ENCODE data around the gene ACYP2. TPM values are rescaled to one million over a fixed set of nuclear protein-coding genes. Genes with fewer than 3 reads are reported as not detected.
"Not testable (repeated sequence)": the region's sequence is repeated elsewhere in the genome, so short reads cannot be mapped to it uniquely, and the experiment has no call there.

ACYP2 gene
- total RNA-seq (2014; rRNA removed; shearing (Covaris generic)): 4.6 and 7.0 TPM in 2 replicates

DNA sequence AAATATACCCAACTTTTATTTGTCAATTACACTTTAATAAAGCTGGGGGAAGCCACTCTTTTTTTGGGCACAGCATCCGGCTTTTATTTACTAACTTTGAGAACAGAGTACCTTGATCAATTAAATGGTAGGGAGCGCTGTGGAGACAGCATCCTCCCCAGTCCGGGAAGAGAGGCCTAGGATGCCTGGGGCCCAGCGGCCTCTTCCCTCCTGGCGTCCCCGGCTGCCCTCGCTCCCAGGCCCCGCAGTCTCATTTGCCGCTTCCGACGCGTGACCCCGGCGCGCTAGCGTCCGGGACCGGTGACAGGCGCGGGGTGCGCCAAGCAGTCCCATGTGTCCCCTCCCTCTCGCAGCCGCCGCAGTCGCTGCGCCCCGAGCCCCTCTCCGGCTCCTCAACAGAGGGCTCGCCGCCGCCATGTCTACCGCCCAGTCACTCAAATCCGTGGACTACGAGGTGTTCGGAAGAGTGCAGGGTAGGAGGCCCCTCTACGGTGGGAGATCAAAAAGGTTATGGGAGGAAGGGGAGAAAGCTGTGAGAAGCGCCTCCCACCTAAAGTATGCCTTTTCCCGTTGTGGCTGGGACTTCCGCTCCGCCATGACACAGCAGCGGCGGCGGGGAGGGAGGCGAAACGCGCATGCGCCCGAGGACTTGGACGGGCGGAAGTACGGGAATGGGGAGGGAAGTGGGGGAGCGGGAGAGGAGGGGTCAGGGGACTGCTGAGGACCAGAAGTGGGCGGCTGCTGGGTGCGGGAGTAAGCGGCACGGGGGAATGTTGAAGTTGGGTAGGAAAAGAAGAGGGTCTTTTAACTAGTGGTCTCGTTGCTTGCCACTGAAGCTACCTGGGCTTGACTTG lies at the start of gene ACYP2:
TSS of gene ACYP2 (plus strand) at position 332 of the 854 bp plus-strand sequence.
- peak within 1 kb of the TSS; percentile 85 for H3K4me3 ChIP-seq
- no peaks in the 10 kb centered on the region for H3K27me3 ChIP-seq
- H3K4me1 ChIP-seq: no peaks in the 10 kb centered on the region
- peak within 1 kb of the TSS; percentile 99 for H3K27ac ChIP-seq
- H3K36me3 ChIP-seq: no peaks in the 10 kb centered on the region
- peak; percentile 100 for DNase-seq
- 0 out of 2 replicates have a peak, but pooled peaks cover 7% of the 10 kb centered on the region for H3K9me3 ChIP-seq (replicated peaks)

DNA sequence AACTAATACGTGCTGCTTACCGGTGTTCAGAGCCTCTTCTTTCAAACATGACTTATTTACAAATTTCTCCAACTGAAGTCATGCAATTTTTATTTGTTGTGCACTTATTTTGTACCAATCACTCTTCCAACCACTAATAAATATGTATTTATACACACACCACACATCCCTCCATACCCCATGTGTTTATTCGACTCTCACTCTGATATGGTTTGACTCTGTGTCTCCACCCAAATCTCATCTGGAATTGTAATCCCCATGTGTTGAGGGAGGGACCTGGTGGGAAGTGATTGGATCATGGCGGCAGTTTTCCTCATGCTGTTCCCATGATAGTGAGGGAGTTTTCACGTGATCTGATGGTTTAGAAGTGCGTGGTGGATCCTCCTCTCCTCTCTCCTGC lies 49.5 kb upstream of the ACYP2 start:
- Histone ChIP-seq H3K36me3 (no peaks in the 10 kb centered on the region), H3K4me1 (no peaks in the 10 kb centered on the region), H3K4me3 (no peak overlapping the region), H3K27ac (no peak overlapping the region), H3K9me3 (replicated peaks) (no peaks in the 10 kb centered on the region), H3K27me3 (no peaks in the 10 kb centered on the region)
- DNase-seq: no peak

DNA sequence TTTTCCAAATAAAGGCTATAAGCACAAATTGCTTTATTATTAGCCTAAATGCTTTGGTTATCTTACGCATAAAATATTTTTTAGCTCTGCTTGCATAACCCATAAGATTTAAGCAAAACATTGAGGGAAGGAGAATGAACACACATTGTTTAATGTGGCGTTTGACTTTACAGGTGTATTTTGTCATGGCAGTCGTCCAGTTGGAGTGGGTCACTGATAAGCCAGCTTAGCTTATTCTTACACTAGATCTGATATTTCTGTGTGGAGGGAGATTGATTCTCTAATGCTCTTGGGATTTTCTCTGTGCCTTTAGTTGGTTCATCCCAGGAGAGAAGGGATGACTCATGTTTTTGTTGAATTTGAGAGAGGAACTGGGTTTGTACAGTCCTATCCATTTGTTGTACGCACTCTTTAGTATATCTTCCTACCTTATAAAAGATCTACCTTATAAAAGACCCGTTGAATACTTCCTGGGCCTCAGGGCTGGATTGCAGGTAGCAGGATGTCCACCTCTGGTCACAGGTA lies 47.5 kb upstream of the ACYP2 start:
- Histone ChIP-seq H3K9me3 (replicated peaks) (no peaks in the 10 kb centered on the region), H3K4me3 (no peak overlapping the region), H3K4me1 (no peaks in the 10 kb centered on the region), H3K36me3 (no peaks in the 10 kb centered on the region), H3K27ac (no peak overlapping the region), H3K27me3 (no peaks in the 10 kb centered on the region)
- DNase-seq: no peak

DNA sequence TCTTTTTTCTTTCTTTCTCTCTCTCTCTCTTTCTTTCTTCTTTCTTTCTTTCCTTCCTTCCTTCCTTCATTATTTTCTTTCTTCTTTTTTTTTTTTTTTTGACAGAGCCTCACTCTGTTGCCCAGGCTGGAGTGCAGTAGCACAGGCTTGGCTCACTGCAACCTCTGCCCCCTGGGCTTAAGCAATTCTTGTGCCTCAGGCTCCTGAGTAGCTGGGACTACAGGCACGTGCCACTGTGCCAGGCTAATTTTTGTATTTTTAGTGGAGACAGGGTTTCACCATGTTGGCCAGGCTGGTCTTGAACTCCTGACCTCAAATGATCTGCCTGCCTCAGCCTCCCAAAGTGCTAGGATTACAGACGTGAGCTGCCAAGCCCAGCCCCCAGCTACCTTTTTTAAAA lies 42.9 kb upstream of the ACYP2 start:
- DNase-seq; H3K4me1 ChIP-seq; H3K4me3 ChIP-seq; H3K27ac ChIP-seq; H3K27me3 ChIP-seq; H3K9me3 ChIP-seq (replicated peaks); H3K36me3 ChIP-seq: not testable (repeated sequence)

DNA sequence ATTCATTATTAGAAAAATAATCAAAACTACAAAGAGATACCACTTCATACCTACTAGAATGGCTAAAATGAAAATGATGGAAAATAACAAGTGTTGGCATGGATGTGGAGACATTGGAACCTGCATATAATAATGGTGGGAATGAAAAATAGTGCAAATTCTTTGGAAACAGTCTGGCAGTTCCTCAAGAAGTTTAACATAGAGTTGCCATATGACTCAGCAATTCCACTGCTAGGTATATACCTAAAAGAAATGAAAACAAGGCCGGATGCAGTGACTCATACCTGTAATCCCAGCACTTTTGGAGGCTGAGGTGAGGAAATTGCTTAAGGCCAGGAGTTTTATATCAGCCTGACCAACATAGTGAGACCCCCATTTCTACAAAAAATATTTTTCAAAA lies 41.6 kb upstream of the ACYP2 start:
- no peaks in the 10 kb centered on the region for H3K36me3 ChIP-seq
- H3K4me3 ChIP-seq: no peak overlapping the region
- no peak for DNase-seq
- no peaks in the 10 kb centered on the region for H3K9me3 ChIP-seq (replicated peaks)
- H3K4me1 ChIP-seq: no peaks in the 10 kb centered on the region
- no peaks in the 10 kb centered on the region for H3K27me3 ChIP-seq
- H3K27ac ChIP-seq: no peak overlapping the region

DNA sequence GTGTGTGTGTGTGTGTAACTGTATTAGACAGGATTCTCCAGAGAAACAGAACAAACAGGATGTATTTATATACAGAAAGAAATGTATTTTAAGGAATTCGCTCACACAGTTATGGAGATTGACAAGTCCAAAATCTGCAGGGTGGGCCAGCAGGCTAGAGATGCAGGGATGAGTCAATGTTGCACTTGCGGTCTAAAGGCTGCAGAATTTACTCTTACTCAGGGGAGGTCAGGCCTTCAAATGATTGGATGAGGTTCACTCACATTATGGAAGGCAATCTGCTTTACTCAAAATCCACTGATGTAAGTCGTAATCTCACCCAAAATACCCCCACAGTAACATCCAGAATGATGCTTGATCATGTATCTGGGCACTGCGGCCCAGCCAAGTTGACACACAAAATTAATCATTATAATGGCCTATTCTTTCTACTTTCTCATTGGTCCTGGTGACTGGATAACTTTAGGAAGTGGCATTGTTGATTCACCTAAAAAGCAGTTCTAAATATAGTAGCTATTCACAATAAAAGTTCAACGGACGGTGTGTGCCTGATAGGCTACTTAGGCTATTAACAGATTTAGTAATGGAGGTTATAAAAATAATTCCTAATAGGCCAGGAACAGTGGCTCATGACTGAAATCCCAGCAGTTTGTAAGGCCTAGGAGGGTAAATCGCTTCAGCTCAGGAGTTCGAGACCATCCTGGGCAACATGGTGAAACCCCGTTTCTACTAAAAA lies 40.6 kb upstream of the ACYP2 start:
- H3K36me3 ChIP-seq: no peaks in the 10 kb centered on the region
- no peak overlapping the region for H3K4me3 ChIP-seq
- H3K9me3 ChIP-seq (replicated peaks): no peaks in the 10 kb centered on the region
- no peaks in the 10 kb centered on the region for H3K4me1 ChIP-seq
- H3K27ac ChIP-seq: no peak overlapping the region
- no peaks in the 10 kb centered on the region for H3K27me3 ChIP-seq
- no peak for DNase-seq

DNA sequence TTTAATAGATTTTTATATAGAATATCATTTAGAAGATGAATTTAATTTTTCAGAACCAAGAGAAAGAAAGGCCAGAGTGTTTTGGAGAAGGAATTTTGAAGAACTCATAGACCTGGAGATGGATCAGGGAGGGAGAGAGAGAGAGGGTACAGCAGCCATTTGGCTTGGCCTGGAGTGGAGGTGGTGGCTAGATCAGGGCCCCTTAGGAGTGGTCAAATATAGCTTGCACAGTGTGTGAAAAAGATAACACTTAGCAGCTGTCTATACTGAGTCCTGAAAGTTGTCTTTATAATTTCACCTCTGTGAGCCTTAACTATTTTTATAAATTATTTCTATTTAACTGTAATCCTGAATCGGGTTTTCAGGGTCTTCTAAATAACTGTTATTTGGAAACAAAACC lies 38.8 kb upstream of the ACYP2 start:
- Histone ChIP-seq H3K36me3 (no peaks in the 10 kb centered on the region), H3K27me3 (no peaks in the 10 kb centered on the region), H3K4me3 (no peak overlapping the region), H3K4me1 (no peaks in the 10 kb centered on the region), H3K9me3 (replicated peaks) (0 out of 2 replicates have a peak, but pooled peaks cover 3% of the 10 kb centered on the region), H3K27ac (no peak overlapping the region)
- DNase-seq: no peak

DNA sequence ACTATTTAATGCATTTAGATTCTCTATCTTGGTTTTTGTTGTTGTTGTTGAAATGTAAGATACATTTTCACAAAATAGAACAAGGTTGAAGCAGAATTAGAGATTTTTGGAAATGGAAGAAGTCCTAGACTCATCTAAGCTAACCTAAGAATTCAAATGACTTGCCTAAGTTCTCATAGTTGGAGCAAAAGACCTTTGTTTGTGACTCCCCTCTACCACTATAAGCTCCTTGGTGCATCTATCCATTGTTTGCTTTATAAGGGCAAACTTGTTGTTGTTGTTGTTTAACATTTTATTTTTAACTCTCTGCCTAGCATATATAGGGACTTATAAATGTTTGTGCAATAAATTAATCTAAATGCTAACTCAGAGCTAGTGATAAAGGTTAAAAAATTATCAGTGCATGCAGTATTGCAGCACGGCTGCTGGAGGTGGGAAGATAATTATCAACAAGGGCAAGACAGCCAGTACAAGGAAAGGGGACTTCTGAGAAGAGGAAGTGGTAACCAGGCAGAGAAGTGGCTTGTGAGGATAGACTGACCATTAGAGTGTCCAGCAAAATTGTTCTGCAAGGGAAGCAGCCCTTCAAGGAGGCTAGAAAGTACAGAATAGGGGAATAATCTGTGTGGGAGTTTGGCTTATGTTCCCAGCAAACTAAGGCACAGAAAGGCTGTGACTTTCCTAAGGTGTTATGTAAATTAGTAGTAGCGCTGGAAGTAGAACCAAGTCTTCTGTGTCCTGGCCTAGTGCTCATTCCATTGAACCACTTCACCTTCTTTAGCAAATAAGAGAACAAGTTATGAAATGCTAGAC lies 38.1 kb upstream of the ACYP2 start:
- H3K4me1 ChIP-seq: no peaks in the 10 kb centered on the region
- H3K9me3 ChIP-seq (replicated peaks): 0 out of 2 replicates have a peak, but pooled peaks cover 3% of the 10 kb centered on the region
- H3K36me3 ChIP-seq: no peaks in the 10 kb centered on the region
- no peak for DNase-seq
- H3K27me3 ChIP-seq: no peaks in the 10 kb centered on the region
- no peak overlapping the region for H3K27ac ChIP-seq
- no peak overlapping the region for H3K4me3 ChIP-seq

DNA sequence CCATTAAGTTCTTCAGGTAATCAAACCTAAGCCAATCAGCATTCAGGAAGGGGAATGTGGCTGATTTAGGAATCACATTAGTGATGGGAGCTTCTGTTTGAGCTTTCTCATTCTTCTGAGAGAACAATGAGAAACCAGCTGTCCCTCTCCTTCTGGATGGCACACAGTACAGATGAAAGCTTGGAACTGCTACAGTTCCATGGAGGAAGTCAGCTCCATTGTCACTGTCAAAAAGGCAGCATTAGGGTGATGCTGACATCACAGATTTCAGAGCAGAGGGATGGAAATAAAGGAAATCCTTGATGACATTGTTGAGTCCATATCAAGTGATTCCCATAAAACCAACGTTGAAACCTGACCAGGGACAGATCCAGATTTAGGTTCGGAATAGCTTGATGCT lies 36.1 kb upstream of the ACYP2 start:
- Histone ChIP-seq H3K27me3 (no peaks in the 10 kb centered on the region), H3K4me3 (no peak overlapping the region), H3K27ac (no peak overlapping the region), H3K9me3 (replicated peaks) (0 out of 2 replicates have a peak, but pooled peaks cover 3% of the 10 kb centered on the region), H3K36me3 (no peaks in the 10 kb centered on the region), H3K4me1 (no peaks in the 10 kb centered on the region)
- DNase-seq: no peak

DNA sequence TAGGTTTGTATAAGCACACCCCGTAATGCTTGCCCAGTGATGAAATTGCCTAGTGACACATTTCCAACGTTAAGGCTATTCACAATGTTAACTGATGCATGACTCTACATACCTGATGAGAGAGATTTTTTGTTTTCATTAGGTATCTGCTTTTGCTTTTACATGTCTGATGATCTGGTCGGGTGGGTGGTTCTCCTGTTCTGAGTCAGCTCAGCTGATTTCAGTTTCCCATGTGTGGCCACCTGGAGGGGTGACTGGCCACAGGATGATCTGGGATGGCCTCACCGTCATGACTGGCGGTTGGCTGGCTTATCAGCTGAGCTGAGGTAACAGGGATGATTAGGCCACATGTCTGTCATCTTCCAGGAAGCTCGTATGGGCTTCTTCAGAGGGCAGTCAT lies 33.8 kb upstream of the ACYP2 start:
- no peak for DNase-seq
- no peaks in the 10 kb centered on the region for H3K4me1 ChIP-seq

DNA sequence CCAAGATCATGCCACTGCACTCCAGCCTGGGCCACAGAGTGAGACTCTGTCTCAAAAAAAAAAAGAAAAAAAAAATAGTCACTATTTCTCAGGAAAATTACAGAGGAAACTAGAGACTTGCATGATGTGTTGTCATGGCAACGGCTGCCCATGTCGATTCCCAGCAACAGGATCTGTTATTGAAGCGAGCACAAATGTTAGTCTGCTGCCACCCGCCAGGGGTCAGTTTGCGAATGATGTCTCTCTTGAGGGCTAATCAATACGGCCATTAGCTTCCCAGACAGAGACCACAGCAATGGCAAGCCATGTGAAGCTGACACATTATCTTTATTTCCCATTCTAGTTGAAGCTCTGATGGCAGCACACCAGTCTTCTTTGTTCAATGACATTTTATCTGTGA lies 32.4 kb upstream of the ACYP2 start:
- H3K36me3 ChIP-seq: no peaks in the 10 kb centered on the region
- H3K4me3 ChIP-seq: no peak overlapping the region
- no peaks in the 10 kb centered on the region for H3K27me3 ChIP-seq
- no peak for DNase-seq
- no peak overlapping the region for H3K27ac ChIP-seq
- no peaks in the 10 kb centered on the region for H3K4me1 ChIP-seq
- H3K9me3 ChIP-seq (replicated peaks): 0 out of 2 replicates have a peak, but pooled peaks cover 3% of the 10 kb centered on the region

More for the DNA sequence above, 33.8 kb upstream of the ACYP2 start:
- Histone ChIP-seq H3K36me3 (no peaks in the 10 kb centered on the region), H3K27ac (no peak overlapping the region), H3K4me3 (no peak overlapping the region), H3K9me3 (replicated peaks) (0 out of 2 replicates have a peak, but pooled peaks cover 3% of the 10 kb centered on the region), H3K27me3 (no peaks in the 10 kb centered on the region)

DNA sequence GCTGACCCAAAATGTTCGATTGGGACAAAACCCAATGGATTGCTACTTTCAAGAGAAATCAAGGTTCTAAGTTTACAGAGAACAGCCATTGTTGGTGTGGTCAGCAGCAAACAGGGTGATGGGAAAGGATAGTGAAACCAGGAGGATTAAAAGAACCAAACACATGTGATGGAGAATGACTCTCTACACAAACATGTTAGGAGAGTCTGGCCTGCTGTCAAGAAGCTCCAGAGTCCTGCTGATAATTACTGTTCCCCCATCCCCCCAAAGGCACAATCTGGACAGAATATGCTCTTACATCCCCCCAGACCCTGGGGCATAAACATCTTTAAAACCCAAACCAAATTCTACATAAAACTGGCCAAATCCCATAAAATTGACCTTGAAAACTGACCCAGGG lies 32.0 kb upstream of the ACYP2 start:
- no peaks in the 10 kb centered on the region for H3K27me3 ChIP-seq
- no peak overlapping the region for H3K27ac ChIP-seq
- no peaks in the 10 kb centered on the region for H3K36me3 ChIP-seq
- no peak overlapping the region for H3K4me3 ChIP-seq
- H3K4me1 ChIP-seq: no peaks in the 10 kb centered on the region
- H3K9me3 ChIP-seq (replicated peaks): 0 out of 2 replicates have a peak, but pooled peaks cover 3% of the 10 kb centered on the region
- DNase-seq: no peak

DNA sequence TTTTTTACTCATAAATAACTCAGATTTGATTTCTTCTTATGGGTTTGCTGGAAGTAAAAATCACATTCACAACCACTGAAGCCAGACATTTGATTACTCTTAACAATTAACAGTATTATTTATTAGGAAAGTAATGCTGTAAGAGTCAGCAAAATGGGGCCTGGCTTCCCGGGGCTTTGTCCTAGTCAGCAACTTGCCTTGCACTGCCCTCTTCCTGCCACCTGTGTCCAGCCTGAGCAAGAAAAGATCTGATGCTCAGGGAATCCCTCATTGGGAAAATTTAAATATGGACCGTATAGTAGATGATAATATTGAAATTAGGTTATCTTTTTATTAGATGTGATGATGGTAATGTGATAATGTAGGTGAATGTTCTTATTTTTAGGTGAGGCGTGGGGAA lies 30.8 kb upstream of the ACYP2 start:
- 0 out of 2 replicates have a peak, but pooled peaks cover 3% of the 10 kb centered on the region for H3K9me3 ChIP-seq (replicated peaks)
- H3K27me3 ChIP-seq: no peaks in the 10 kb centered on the region
- H3K4me3 ChIP-seq: no peak overlapping the region
- no peak overlapping the region for H3K27ac ChIP-seq
- no peaks in the 10 kb centered on the region for H3K36me3 ChIP-seq
- DNase-seq: peak; percentile 38 to 49
- H3K4me1 ChIP-seq: no peaks in the 10 kb centered on the region

DNA sequence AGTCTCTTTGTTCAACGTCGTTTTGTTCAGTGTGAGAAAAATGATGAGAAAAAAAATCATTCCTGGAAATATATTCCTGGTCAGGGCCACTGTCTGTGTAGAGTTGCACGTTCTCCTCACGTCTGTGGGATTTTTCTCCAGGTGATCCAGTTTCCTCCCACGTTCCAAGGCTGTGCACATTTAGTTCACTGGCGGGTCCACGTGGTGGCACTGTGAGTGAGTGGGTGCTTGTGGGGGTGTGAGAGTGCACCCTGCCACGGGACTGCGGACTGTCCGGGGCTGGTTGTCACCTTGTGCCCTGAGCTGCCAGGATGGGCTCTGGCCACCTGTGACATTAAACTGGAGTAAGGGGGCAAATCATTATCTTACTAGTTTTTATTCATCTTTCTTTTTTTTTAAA lies 30.3 kb upstream of the ACYP2 start:
- DNase-seq: no peak
- H3K4me1 ChIP-seq: no peaks in the 10 kb centered on the region
- H3K4me3 ChIP-seq: no peak overlapping the region
- H3K27ac ChIP-seq: no peak overlapping the region
- no peaks in the 10 kb centered on the region for H3K36me3 ChIP-seq
- no peaks in the 10 kb centered on the region for H3K27me3 ChIP-seq
- 0 out of 2 replicates have a peak, but pooled peaks cover 3% of the 10 kb centered on the region for H3K9me3 ChIP-seq (replicated peaks)

Data from SJCRH30 (cell line).